ENCODE results near the gene CASP8. TPM values are rescaled to one million over a fixed set of nuclear protein-coding genes. Genes with fewer than 3 reads are reported as not detected.
A peak's percentile ranks its signal among the peaks of the same experiment; 100 is the strongest.

Gene CASP8
- total and polyA plus RNA-seq, 9 of the 15 experiments (the other 6 are each of a cell fraction or from before 2014, with no cell fraction given) = 10.2 to 31.4 (median 19.4) TPM

- TF ChIP-seq FOXP4 (CRISPR knock-in tag; IDR thresholded peaks at IDR 0.05; ENCODE audit: borderline replicate concordance) (no peak), MXI1 (IDR thresholded peaks at IDR 0.05; ENCODE audit: low read depth, low read length) (peak; percentile 91), MCM2 (IDR thresholded peaks at IDR 0.05; ENCODE audit: low read depth) (no peak), DEAF1 (CRISPR knock-in tag; IDR thresholded peaks at IDR 0.05) (no peak), E2F6 (IDR thresholded peaks at IDR 0.05; ENCODE audit: borderline replicate concordance in 1 of 2, extremely low read depth in 1 of 2, insufficient read depth in 1 of 2, insufficient read length in 1 of 2, low read depth in 1 of 2, low read length in 1 of 2, poor library complexity in 1 of 2, severe bottlenecking in 1 of 2) (no peak)
Measured at GRCh38 chr2:201248288-201248844, 12.0 kb upstream of the CASP8 start (continued).
